Common myeloid progenitor, CD34-positive (primary cell): ENCODE measurements around the gene NEDD4L.

Experiments
- CTCF ChIA-PET: fragments of 350-600 bp; sonication (Branson Sonifier 250); formaldehyde crosslinking; loops from one replicate; lab custom pipeline; 2021; ENCODE audit warnings: antibody characterized with exemption; lab: Charles Lee
- POLR2A ChIA-PET: fragments of 350-600 bp; sonication (Branson Sonifier 250); formaldehyde crosslinking; loops from one replicate; lab custom pipeline; 2021; ENCODE audit warnings: antibody characterized with exemption; lab: Charles Lee
- DNase-seq, 3 donors: peaks; one replicate each; pipeline versions ENCODE4 v3.0.0 to v3.0.0-alpha.2; 2013
- H3K27ac ChIP-seq, 2 experiments: 1 replicate in 1 of 2; 2 replicates in 1 of 2; pipeline ENCODE4 v1.7.0; 2013; ENCODE audit warnings: inconsistent platforms in 2 of 2, low read length in 2 of 2, mild to moderate bottlenecking in 2 of 2, low read depth in 1 of 2, moderate library complexity in 1 of 2; ENCODE audit not compliant: severe bottlenecking in 2 of 2, insufficient read depth in 1 of 2, poor library complexity in 1 of 2
- H3K27me3 ChIP-seq, 5 experiments: replicated peaks in 2 of 5; 1 replicate in 3 of 5; 2 replicates in 2 of 5; pipeline versions ENCODE4 v1.6.1 to v1.7.0; 2013; ENCODE audit warnings: low read length in 4 of 5, mild to moderate bottlenecking in 2 of 5, moderate library complexity in 2 of 5, inconsistent platforms in 1 of 5; ENCODE audit not compliant: insufficient read depth in 5 of 5, control insufficient read depth in 4 of 5
- H3K36me3 ChIP-seq, 4 experiments: 1 replicate in 2 of 4; 2 replicates in 2 of 4; pipeline versions ENCODE4 v1.6.1 to v1.7.0; 2013; ENCODE audit warnings: low read length in 3 of 4, control low read depth in 1 of 4, mild to moderate bottlenecking in 1 of 4; ENCODE audit not compliant: control insufficient read depth in 4 of 4, insufficient read depth in 4 of 4
- H3K4me1 ChIP-seq, 4 experiments: 1 replicate in 3 of 4; 2 replicates in 1 of 4; pipeline versions ENCODE4 v1.6.1 to v1.7.1; 2013; ENCODE audit warnings: low read length in 3 of 4, mild to moderate bottlenecking in 3 of 4, control low read depth in 1 of 4, inconsistent platforms in 1 of 4, moderate library complexity in 1 of 4; ENCODE audit not compliant: control insufficient read depth in 4 of 4, insufficient read depth in 4 of 4; ENCODE audit errors: control extremely low read depth in 1 of 4
- H3K4me3 ChIP-seq, 7 experiments: 1 replicate in 4 of 7; 2 replicates in 3 of 7; pipeline versions ENCODE4 v1.5.1 to v1.7.0; 2013; ENCODE audit warnings: mild to moderate bottlenecking in 7 of 7, low read length in 6 of 7, moderate library complexity in 6 of 7, inconsistent platforms in 2 of 7, low read depth in 2 of 7, control low read depth in 1 of 7; ENCODE audit not compliant: insufficient read depth in 4 of 7, control insufficient read depth in 1 of 7; ENCODE audit errors: extremely low read depth in 1 of 7
- H3K9me3 ChIP-seq, 5 experiments: 1 replicate in 4 of 5; 2 replicates in 1 of 5; pipeline versions ENCODE4 v1.6.1 to v1.7.1; 2013; ENCODE audit warnings: low read length in 4 of 5, mild to moderate bottlenecking in 2 of 5, inconsistent platforms in 1 of 5, low read depth in 1 of 5, moderate library complexity in 1 of 5; ENCODE audit not compliant: control insufficient read depth in 4 of 5, insufficient read depth in 2 of 5; ENCODE audit errors: control extremely low read depth in 1 of 5
- WGBS: methylation state at CpG from one replicate; pipeline ENCODE4 v1.1.5; 2013; ENCODE audit not compliant: insufficient coverage; 5-methylcytosine and 5-hydroxymethylcytosine counted together

Gene NEDD4L

DNA sequence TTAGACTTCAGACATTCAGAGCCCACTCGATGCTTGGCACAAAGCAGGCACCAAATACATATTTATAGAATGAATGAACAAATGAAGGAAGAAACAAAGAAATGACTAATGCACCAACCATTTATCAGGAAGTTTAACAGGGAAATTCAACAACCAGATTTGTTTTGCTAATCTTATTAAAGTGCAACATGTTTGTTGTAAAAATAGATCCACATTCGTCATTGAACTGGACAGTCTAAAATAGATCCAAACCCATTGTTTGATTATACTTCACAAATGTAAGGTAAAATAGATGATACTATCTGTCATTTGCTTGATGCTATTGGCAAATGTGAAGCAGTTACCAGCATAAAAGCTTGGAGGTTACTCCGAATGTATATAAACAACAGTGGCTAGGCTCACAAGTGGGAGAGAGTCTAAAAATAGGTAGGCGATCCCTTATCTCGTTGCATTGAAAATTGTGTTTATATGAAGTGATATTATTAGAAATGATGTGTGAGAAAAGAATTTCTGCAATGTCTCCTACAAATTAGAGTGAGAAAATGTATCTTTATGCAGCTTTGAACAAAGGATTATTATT, 246.2 kb downstream of the NEDD4L start:
- Histone ChIP-seq H3K36me3 (no peaks in the 10 kb centered on the region), H3K9me3 (no peaks in the 10 kb centered on the region), H3K27ac (no peak overlapping the region), H3K4me3 (no peak overlapping the region), H3K27me3 (no peaks in the 10 kb centered on the region), H3K4me1 (no peaks in the 10 kb centered on the region)
- WGBS = 100% methylated on average over 3 of the region's 5 CpGs
- no peak for DNase-seq
- ChIA-PET POLR2A (no interaction called here), CTCF (no interaction called here)

- H3K4me3 ChIP-seq = no peak overlapping the region
- no peak overlapping the region for H3K27ac ChIP-seq
- no peaks in the 10 kb centered on the region for H3K4me1 ChIP-seq
- ChIA-PET CTCF (no interaction called here), POLR2A (no interaction called here)
- no peaks in the 10 kb centered on the region for H3K36me3 ChIP-seq
- DNase-seq = no peak
- 90% methylated on average over 1 of the region's 5 CpGs for WGBS
- no peaks in the 10 kb centered on the region for H3K9me3 ChIP-seq
- no peaks in the 10 kb centered on the region for H3K27me3 ChIP-seq
Measured at GRCh38 chr18:58291131-58291530, 247.1 kb downstream of the NEDD4L start.

DNA sequence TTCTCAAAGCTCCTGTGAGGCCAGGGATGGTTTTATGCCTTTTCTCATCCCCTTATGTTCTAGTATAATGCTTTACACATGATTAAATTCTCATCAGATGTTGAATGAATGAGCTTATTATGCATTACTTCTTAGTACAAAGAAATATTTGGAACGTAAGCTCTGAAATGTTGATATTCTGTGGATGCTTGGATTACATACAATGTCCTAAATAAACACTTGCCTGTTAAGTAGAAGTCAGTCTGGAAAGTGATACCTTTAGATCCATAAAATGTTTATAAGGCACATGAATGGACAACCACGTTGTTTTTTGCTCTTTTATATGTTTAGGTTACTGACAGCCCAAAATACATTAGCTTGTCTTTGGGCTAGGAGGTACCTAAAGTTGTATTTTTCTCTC, 248.6 kb downstream of the NEDD4L start:
- WGBS = 83% methylated on average over 2 of the region's 2 CpGs

DNA sequence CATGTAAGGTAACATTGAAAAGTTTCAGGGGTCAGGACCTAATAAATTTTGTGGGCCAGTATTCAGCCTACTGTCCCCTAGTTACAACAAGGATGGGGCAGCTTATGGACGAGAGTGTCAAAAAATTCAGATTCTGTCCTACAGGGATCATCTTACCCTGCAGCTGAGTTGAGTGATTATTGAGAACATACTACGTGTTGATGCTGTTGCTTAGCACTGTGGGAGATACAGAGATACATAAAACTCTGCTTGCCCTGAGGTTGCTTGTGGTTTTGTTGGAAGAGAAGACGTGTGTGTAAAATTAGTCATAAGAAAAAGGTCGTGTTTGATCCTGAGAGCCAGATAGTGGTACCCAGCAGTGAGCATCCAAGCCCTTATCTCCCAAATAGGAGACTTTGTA, 253.2 kb downstream of the NEDD4L start:
- Histone ChIP-seq H3K4me3 (no peak overlapping the region), H3K4me1 (no peaks in the 10 kb centered on the region), H3K9me3 (no peaks in the 10 kb centered on the region), H3K36me3 (no peaks in the 10 kb centered on the region), H3K27me3 (no peaks in the 10 kb centered on the region), H3K27ac (no peak overlapping the region)
- 90% methylated on average over 3 of the region's 4 CpGs for WGBS
- no peak for DNase-seq
- ChIA-PET CTCF (no interaction called here), POLR2A (no interaction called here)

More for the DNA sequence above, 248.6 kb downstream of the NEDD4L start:
- POLR2A ChIA-PET = no interaction called here
- Histone ChIP-seq H3K27me3 (no peaks in the 10 kb centered on the region), H3K9me3 (no peaks in the 10 kb centered on the region), H3K36me3 (no peaks in the 10 kb centered on the region), H3K27ac (no peak overlapping the region), H3K4me1 (no peaks in the 10 kb centered on the region), H3K4me3 (no peak overlapping the region)
- CTCF ChIA-PET = interaction anchor here (1.2 kb wide), 1 partner anchor 8 kb away, joined by 3 read pairs; no protein-coding TSS in a partner anchor
- DNase-seq = no peak

- no peak overlapping the region for H3K27ac ChIP-seq
- WGBS = 100% methylated on average over 1 of the region's 5 CpGs
- POLR2A ChIA-PET = no interaction called here
- no peak for DNase-seq
- CTCF ChIA-PET = no interaction called here
- H3K4me1 ChIP-seq = no peaks in the 10 kb centered on the region
- no peaks in the 10 kb centered on the region for H3K9me3 ChIP-seq
- no peaks in the 10 kb centered on the region for H3K27me3 ChIP-seq
- H3K36me3 ChIP-seq = no peaks in the 10 kb centered on the region
- H3K4me3 ChIP-seq = no peak overlapping the region
Measured at GRCh38 chr18:58298251-58299134, 254.5 kb downstream of the NEDD4L start.

DNA sequence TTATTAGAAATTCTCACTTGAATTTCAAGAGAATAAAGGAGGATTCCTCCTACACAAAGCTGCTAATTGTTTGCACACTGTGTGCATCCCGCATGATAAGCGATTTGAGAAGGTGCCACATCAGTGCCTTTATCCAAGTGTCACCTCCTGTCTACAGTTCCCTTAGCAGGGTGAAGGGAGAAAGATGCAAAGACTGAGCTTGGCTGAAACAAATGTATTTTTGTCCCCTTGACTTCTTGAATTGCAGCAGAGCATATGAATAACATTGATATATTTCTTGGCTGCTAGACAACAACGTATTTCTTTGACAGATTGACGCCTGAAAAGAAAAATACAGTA, 255.1 kb downstream of the NEDD4L start:
- H3K27me3 ChIP-seq = no peaks in the 10 kb centered on the region
- ChIA-PET CTCF (no interaction called here), POLR2A (no interaction called here)
- H3K4me1 ChIP-seq = no peaks in the 10 kb centered on the region
- no peaks in the 10 kb centered on the region for H3K9me3 ChIP-seq
- DNase-seq = no peak
- no peaks in the 10 kb centered on the region for H3K36me3 ChIP-seq
- H3K4me3 ChIP-seq = no peak overlapping the region
- H3K27ac ChIP-seq = no peak overlapping the region
- WGBS = 100% methylated on average over 2 of the region's 4 CpGs

GRCh38 chr18:58299936-58300335, 255.9 kb downstream of the NEDD4L start:
- no peak for DNase-seq
- Histone ChIP-seq H3K9me3 (peaks cover 0 to 1% (median 0%) of the 10 kb centered on the region in 5 experiments), H3K4me1 (no peaks in the 10 kb centered on the region), H3K36me3 (no peaks in the 10 kb centered on the region), H3K27ac (no peak overlapping the region), H3K27me3 (no peaks in the 10 kb centered on the region), H3K4me3 (no peak overlapping the region)
- ChIA-PET CTCF (no interaction called here), POLR2A (no interaction called here)
- 89% methylated on average over 1 of the region's 1 CpG for WGBS
